SW 1271 (cell line): ENCODE data around the gene TENM3.
"Not testable (repeated sequence)": the region's sequence is repeated elsewhere in the genome, so short reads cannot be mapped to it uniquely, and the experiment has no call there.

Source experiments
- DNase-seq, 2 experiments: peaks; one replicate each; lab custom pipeline; 2025; lab: John Stamatoyannopoulos, UW

TENM3 gene

DNA sequence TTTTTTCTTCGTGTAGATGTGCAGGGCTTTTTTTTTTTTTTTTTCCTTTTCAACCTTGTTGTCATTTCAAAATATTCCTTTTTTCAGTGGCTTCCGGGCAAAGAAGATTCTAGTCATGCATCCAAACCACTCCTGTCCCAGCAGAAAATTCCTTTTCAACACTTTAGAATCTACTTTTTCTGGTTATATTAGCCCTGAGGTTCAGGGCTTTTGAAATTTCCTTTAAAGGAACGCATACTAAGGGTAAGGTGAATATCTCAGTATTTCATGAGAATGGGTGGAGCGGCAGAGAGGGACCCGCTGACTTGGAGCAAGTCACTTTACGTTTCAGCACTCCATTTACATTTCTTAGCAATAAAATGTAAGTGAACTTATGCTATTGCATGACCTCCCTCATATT is 15.6 kb upstream of the TENM3 start:
- no peak for DNase-seq

GRCh38 chr4:182228991-182229577 is 14.1 kb upstream of the TENM3 start:
- no peak for DNase-seq

GRCh38 chr4:182230256-182230655 is 12.9 kb upstream of the TENM3 start:
- DNase-seq = no peak

- no peak for DNase-seq
Observed at GRCh38 chr4:182231080-182231479, 12.1 kb upstream of the TENM3 start.

- DNase-seq = no peak
Observed at GRCh38 chr4:182231496-182231895, 11.7 kb upstream of the TENM3 start.

- DNase-seq = no peak
Observed at GRCh38 chr4:182233310-182234090, 9.7 kb upstream of the TENM3 start.

- DNase-seq = no peak
Observed at GRCh38 chr4:182235021-182235795, 8.0 kb upstream of the TENM3 start.

GRCh38 chr4:182236186-182236585 is 7.0 kb upstream of the TENM3 start:
- no peak for DNase-seq

- not testable (repeated sequence) for DNase-seq
Observed at GRCh38 chr4:182237010-182237409, 6.2 kb upstream of the TENM3 start.

DNA sequence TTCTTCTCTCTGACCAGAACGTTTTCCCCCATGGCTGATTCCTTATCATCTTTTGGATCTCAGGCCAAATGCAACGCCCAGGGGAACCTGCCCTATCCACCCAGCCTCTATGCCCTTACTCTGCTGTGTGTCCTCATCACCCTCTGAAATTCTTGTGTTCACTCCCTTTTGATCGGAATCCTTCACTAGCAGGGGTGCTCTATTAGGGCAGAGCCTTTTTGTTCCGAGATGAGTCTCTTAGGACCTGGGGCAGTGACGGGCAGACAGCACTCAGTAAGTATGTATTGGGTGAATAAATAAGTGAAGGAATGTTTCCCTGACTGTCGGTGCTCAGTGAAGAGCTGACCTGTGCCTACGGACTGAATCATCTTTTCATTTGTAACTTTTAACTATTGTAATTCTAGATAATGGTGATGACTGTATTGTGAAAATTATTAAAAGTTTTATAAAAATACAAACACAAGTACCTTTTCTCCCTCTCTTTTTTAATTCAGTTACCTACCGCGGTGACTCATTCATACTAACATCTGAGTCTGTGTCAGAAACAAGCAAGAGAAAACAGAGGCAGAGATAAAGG is 4.8 kb upstream of the TENM3 start:
- DNase-seq = no peak

DNA sequence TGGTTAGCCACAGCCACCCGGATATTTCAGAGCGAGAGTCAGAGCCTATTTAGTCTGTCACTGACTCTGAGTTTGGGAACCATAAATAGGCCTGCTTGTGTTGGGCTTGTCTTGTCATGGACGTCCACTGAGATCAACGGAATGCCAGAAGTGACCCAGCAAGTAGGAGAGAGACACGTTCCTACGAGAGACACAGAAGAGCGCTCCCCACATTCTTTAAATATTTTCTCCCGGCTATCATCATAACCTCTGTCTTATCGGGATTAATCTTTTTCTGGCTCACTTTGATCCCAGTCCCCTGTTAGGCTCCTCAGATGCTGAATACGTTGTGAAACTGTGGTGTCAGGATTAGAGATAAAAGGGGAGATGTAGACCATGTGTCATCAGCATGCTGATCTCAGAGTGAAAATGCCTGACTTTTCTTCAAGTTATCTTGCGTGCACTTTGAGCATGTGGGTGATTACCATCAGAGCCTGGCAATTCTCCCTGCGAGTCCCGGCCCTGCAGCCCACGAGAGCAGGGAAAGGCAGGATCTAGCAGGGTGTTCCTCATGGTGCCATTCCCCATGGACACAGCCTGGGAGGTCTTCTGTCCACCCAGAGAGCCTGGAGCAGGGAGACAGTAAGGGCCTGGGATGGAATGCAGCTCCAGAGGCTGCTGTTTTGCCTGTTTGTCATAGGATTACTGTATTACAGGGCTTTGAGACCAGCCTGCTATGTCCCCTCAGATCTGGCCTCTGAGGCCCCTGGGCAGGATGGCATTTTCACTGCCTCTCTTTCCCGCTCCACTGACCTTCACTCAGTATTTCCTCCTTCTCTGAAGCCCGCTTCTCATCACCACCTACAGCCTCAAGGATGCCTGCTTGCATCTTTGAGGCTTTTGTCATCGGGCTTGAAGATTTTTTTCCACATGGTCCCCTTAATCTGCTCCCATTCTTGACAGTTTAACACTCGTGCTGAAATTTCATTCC is 2.8 kb upstream of the TENM3 start:
- no peak for DNase-seq

GRCh38 chr4:182242260-182242659 is 942 bp upstream of the TENM3 start:
- DNase-seq = not testable (repeated sequence)

DNA sequence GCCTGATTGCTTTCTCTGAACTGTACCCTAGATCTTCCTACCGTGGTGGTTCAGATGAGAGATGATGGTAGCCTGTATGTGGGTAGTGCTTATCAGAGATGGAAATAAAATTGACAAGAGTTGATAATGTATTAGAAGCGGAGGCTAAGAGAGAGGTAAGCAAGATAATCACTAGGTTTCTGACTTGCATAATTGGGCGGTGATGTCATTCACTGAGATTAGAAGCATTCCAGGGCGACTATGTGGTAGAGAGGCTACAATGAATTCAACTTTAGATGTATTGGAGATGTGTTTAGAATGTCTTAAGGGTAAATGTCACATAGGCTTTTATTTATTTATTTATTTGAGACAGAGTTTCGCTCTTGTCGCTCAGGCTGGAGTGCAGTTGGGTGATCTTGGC is 415 bp upstream of the TENM3 start:
- DNase-seq = no peak

DNA sequence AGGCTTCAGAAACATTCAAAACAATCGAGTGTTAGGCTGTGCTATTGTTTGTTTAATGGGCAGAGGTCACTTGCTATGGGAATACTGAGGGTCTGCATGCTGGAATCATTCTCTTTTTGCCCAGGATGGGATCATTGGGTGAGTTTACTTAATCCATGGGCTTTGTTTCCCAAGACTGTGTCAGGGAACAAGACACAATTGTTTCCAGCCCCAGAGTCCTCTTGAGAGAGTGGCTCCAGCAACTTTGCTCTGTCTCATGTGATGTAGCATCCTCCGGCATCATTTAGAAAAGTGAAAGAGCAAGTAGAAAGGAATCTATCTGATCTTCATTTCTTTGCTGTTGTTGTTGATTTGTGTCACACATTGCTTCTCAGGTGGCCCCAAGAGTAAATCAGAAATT is 1.8 kb downstream of the TENM3 start:
- DNase-seq = no peak

- DNase-seq = no peak
Observed at GRCh38 chr4:182245541-182246215, 2.5 kb downstream of the TENM3 start.

DNA sequence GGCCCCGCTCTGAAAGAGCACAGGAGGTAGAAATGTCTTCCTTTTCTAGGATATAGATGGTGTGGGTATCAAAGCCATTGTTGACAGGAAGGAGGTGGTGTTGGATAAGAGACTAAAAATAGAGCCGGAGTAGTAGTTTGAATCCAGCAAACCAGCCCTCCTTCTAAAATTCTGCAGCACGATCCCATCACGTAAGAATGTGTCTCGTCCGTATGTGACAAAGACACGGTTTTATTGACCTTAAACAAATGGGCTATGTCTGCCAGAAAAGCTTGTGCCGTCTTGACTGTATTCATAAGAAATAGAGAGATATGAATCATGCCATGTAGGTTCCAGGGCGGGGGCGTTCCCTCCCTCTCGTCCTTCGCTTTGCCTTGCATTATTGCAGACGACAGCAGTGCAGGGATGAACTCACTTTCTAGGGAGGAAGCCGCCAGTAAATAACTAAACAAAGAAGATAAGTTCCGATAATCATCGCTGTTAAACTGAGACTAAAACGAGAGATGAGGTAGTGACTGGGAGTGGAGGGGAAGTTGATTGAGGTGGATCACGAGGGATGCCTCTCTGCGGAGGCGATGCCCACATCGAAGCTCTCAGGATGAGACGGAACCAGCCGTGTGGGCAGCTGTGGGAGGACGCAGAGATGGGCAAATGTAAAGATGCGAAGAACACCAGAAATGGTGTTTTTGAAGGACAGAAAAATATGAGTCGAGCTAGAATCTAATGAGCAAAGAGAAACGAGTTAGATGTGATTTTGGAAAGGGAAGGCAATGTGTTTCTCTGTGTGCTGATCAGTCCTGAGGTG is 3.4 kb downstream of the TENM3 start:
- no peak for DNase-seq

DNA sequence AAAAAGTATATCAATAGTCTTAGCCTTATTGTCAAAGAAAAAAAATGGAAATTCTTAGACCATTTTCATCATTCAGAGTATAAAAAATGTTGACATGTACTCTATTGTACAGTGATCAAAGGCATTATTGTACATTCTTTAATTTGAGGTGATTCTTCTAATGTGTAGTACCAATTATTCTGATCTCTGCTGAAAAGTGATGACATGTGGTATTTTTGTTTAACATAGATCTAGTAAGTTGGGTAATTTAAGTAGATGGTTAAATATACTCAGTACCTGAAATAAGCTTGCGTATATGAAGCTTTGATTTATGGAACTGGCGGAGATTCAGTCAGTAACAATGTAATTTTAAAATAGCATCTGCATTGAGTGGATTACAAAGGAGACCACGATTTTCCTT is 5.1 kb downstream of the TENM3 start:
- no peak for DNase-seq

DNA sequence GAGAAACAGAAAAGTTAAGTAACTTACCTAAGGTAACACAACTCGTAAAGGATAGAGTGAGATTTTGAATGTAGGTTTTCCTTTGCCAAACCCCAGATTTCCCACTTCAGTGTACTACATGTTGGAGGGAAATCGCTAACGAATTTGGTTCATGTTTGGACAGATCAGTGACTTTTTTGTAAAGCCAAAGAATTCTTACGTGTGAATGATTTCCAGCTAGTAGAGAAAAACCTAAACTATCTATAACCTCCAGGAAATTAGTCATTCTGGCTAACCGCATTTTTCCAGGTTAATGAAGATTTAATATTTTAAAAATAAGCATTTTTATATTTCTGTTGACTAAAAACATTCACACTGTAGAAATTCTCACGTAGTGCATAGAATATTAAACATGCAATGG is 7.2 kb downstream of the TENM3 start:
- DNase-seq = no peak

GRCh38 chr4:182251116-182251515 is 7.9 kb downstream of the TENM3 start:
- DNase-seq = no peak

- no peak for DNase-seq
Observed at GRCh38 chr4:182252220-182252619, 9.0 kb downstream of the TENM3 start.
